CD14-positive monocyte (primary cell): ENCODE results near the gene SBF2. TPM values are rescaled to one million over a fixed set of nuclear protein-coding genes. Genes with fewer than 3 reads are reported as not detected.
A peak's percentile ranks its signal among the peaks of the same experiment; 100 is the strongest.

ENCODE experiments used
- DNase-seq, 3 donors: peaks; one replicate each; pipeline ENCODE4 v3.0.0-alpha.2; 2011 to 2022
- H2AFZ ChIP-seq: 2 replicates; pipeline ENCODE4 v1.6.0; 2012; ENCODE audit warnings: mild to moderate bottlenecking, low read depth, low read length, inconsistent platforms; ENCODE audit not compliant: insufficient read depth, poor library complexity, severe bottlenecking
- H3K27ac ChIP-seq, 2 donors: 1 replicate in 1 of 2; 2 replicates in 1 of 2; pipeline ENCODE4 v1.5.1; 2012 to 2013; ENCODE audit warnings: low read length in 2 of 2, control low read depth in 1 of 2, inconsistent platforms in 1 of 2, low read depth in 1 of 2, mild to moderate bottlenecking in 1 of 2
- H3K27me3 ChIP-seq, 2 donors: one replicate each; pipeline versions ENCODE4 v1.6.0 to v1.6.1; 2011 to 2013; ENCODE audit warnings: low read length in 2 of 2; ENCODE audit not compliant: control insufficient read depth in 2 of 2, insufficient read depth in 2 of 2
- H3K36me3 ChIP-seq, 2 donors: replicated peaks in 1 of 2; 1 replicate in 1 of 2; 2 replicates in 1 of 2; pipeline versions ENCODE4 v1.5.1 to v1.6.1; 2012 to 2013; ENCODE audit warnings: low read length in 2 of 2, control low read depth in 1 of 2, inconsistent platforms in 1 of 2, mild to moderate bottlenecking in 1 of 2; ENCODE audit not compliant: insufficient read depth in 2 of 2, control insufficient read depth in 1 of 2
- H3K4me1 ChIP-seq, 2 donors: 1 replicate in 1 of 2; 2 replicates in 1 of 2; pipeline versions ENCODE4 v1.5.1 to v1.6.1; 2012 to 2013; ENCODE audit warnings: low read length in 2 of 2, control low read depth in 1 of 2, inconsistent platforms in 1 of 2, mild to moderate bottlenecking in 1 of 2, moderate library complexity in 1 of 2; ENCODE audit not compliant: insufficient read depth in 2 of 2, control insufficient read depth in 1 of 2
- H3K4me2 ChIP-seq: replicated peaks from 2 replicates; pipeline ENCODE3; 2012; ENCODE audit warnings: low read length, moderate library complexity, mild to moderate bottlenecking; ENCODE audit not compliant: poor library complexity, severe bottlenecking; ENCODE audit errors: extremely low read depth
- H3K4me3 ChIP-seq, 3 experiments: fragments of 200-600 bp in 1 of 3; sonication (generic) in 1 of 3; replicated peaks in 1 of 3; 1 replicate in 2 of 3; 2 replicates in 1 of 3; pipeline ENCODE4 v1.5.1; 2011 to 2013; ENCODE audit warnings: low read length in 3 of 3, mild to moderate bottlenecking in 3 of 3, control low read depth in 2 of 3, low read depth in 2 of 3, inconsistent platforms in 1 of 3, moderate library complexity in 1 of 3
- H3K79me2 ChIP-seq: 2 replicates; pipeline ENCODE4 v1.6.0; 2012; ENCODE audit warnings: mild to moderate bottlenecking, control low read depth, inconsistent platforms, low read length, moderate library complexity; ENCODE audit not compliant: insufficient read depth
- H3K9ac ChIP-seq: 2 replicates; pipeline ENCODE4 v1.6.0; 2017; ENCODE audit warnings: low read length, mild to moderate bottlenecking; ENCODE audit not compliant: insufficient read depth, poor library complexity, severe bottlenecking
- H3K9me3 ChIP-seq, 2 donors: replicated peaks in 1 of 2; 1 replicate in 1 of 2; 2 replicates in 1 of 2; pipeline versions ENCODE4 v1.5.1 to v1.6.1; 2012 to 2013; ENCODE audit warnings: low read length in 2 of 2, control low read depth in 1 of 2; ENCODE audit not compliant: control insufficient read depth in 1 of 2, insufficient read depth in 1 of 2
- H4K20me1 ChIP-seq: 2 replicates; pipeline ENCODE4 v1.6.0; 2012; ENCODE audit warnings: mild to moderate bottlenecking, low read length, control low read depth, moderate library complexity; ENCODE audit not compliant: insufficient read depth
- H3K27ac Mint-ChIP-seq, 7 donors: one replicate each; pipeline ENCODE4 v1.8.0; 2020; ENCODE audit warnings: mild to moderate bottlenecking in 7 of 7, mixed read lengths in 7 of 7, moderate library complexity in 6 of 7, inconsistent platforms in 2 of 7
- H3K27me3 Mint-ChIP-seq, 3 donors: one replicate each; pipeline ENCODE4 v1.8.0; 2021 to 2022; ENCODE audit warnings: low read depth in 3 of 3, mild to moderate bottlenecking in 3 of 3, mixed read lengths in 3 of 3, moderate library complexity in 3 of 3, inconsistent platforms in 1 of 3
- H3K36me3 Mint-ChIP-seq, 2 donors: one replicate each; pipeline ENCODE4 v1.8.0; 2020; ENCODE audit warnings: mixed read lengths in 2 of 2, inconsistent platforms in 1 of 2, mild to moderate bottlenecking in 1 of 2
- H3K4me1 Mint-ChIP-seq: one replicate; pipeline ENCODE4 v1.8.0; 2020; ENCODE audit warnings: mild to moderate bottlenecking, mixed read lengths
- H3K4me3 Mint-ChIP-seq, 2 donors: one replicate each; pipeline ENCODE4 v1.8.0; 2020; ENCODE audit warnings: mild to moderate bottlenecking in 2 of 2, mixed read lengths in 2 of 2, moderate library complexity in 1 of 2
- H3K9me3 Mint-ChIP-seq, 7 donors: one replicate each; pipeline ENCODE4 v1.8.0; 2020 to 2022; ENCODE audit warnings: mixed read lengths in 7 of 7, mild to moderate bottlenecking in 6 of 7, moderate library complexity in 6 of 7, inconsistent platforms in 2 of 7
- WGBS: methylation state at CpG from one replicate; pipeline ENCODE4 v1.1.5; 2013; ENCODE audit warnings: missing lambda C conversion rate; ENCODE audit not compliant: insufficient coverage; 5-methylcytosine and 5-hydroxymethylcytosine counted together
- intact Hi-C, 2 donors: fragments of 100-400 bp; cut with micrococcal nuclease; formaldehyde crosslinking; loops; one replicate each; pipeline versions ENCODE4 v1.15.0 to v1.15.1; 2023
- polyA plus RNA-seq, 3 donors: library from polyadenylated mRNA; depleted of rRNA in 1 of 3; unstranded in 2 of 3; stranded (reverse) in 1 of 3; fragments of 300-500 nt in 2 of 3; fragments of >200 nt in 1 of 3; fragmentation: Illumina TruSeq in 2 of 3; gene quantifications; 1 replicate in 2 of 3; 2 replicates in 1 of 3; pipeline ENCODE4 v1.2.3, GENCODE V29; 2012 to 2021
- TF ChIP-seq, protein P1 (sequence below): fragments of 200-600 bp; IDR thresholded peaks from one replicate; pipeline ENCODE4 v1.8.0; 2022; ENCODE audit warnings: antibody characterized with exemption, mild to moderate bottlenecking

The SBF2 gene
- polyA plus RNA-seq, 3 donors = 8.9 to 30.7 (median 16.4) TPM

- Histone ChIP-seq H3K9me3 (no peaks in the 10 kb centered on the region), H3K79me2 (peaks cover 25% of the 10 kb centered on the region), H3K4me1 (peaks cover 44 to 48% of the 10 kb centered on the region in 2 donors), H2AFZ (peak overlapping the region; percentile 67), H3K27me3 (peaks cover 0 to 16% of the 10 kb centered on the region in 2 donors), H3K27ac (peak overlapping the region in 1 of 2 donors; percentile 52), H3K9ac (peak overlapping the region; percentile 97), H3K4me3 (peak overlapping the region; percentile 79 to 97 (median 89)), H3K36me3 (no peaks in the 10 kb centered on the region), H4K20me1 (peaks cover 29% of the 10 kb centered on the region), H3K4me2 (peak overlapping the region; percentile 96)
- Mint-ChIP-seq H3K4me1 (peaks cover 37% of the 10 kb centered on the region), H3K27me3 (peaks cover 16 to 25% (median 23%) of the 10 kb centered on the region in 3 donors), H3K36me3 (peaks cover 0 to 14% of the 10 kb centered on the region in 2 donors), H3K4me3 (peak overlapping the region; percentile 96 to 99), H3K9me3 (peaks cover 0 to 16% (median 2%) of the 10 kb centered on the region in 7 donors), H3K27ac (peak overlapping the region in 3 of 7 donors; percentile 12 to 77 (median 30))
- intact Hi-C loops = loop anchor here (2.0 to 10.0 kb wide), 8 partner anchors 14 to 842 kb away; partner anchors contain the start of gene ZNF143 (in 1 of the 2)
- no peak for DNase-seq
- no CpG with 5 or more reads among the region's 9 CpGs for WGBS
- TF ChIP-seq, protein P1, sequence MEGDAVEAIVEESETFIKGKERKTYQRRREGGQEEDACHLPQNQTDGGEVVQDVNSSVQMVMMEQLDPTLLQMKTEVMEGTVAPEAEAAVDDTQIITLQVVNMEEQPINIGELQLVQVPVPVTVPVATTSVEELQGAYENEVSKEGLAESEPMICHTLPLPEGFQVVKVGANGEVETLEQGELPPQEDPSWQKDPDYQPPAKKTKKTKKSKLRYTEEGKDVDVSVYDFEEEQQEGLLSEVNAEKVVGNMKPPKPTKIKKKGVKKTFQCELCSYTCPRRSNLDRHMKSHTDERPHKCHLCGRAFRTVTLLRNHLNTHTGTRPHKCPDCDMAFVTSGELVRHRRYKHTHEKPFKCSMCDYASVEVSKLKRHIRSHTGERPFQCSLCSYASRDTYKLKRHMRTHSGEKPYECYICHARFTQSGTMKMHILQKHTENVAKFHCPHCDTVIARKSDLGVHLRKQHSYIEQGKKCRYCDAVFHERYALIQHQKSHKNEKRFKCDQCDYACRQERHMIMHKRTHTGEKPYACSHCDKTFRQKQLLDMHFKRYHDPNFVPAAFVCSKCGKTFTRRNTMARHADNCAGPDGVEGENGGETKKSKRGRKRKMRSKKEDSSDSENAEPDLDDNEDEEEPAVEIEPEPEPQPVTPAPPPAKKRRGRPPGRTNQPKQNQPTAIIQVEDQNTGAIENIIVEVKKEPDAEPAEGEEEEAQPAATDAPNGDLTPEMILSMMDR = no peak
These were observed 13.0 kb upstream of the SBF2 start for GRCh38 chr11:10307022-10307399.

GRCh38 chr11:10305964-10306918 lies 12.2 kb upstream of the SBF2 start:
- peak overlapping the region; percentile 76 for H2AFZ ChIP-seq

More at GRCh38 chr11:10305964-10306918, 12.2 kb upstream of the SBF2 start:
- TF ChIP-seq, protein P1 = no peak
- H3K27ac ChIP-seq = peak overlapping the region in 1 of 2 donors; percentile 100
- H3K36me3 Mint-ChIP-seq = peaks cover 0 to 14% of the 10 kb centered on the region in 2 donors
- peak overlapping the region; percentile 96 for H3K4me2 ChIP-seq
- H3K27me3 Mint-ChIP-seq = peaks cover 16 to 25% (median 23%) of the 10 kb centered on the region in 3 donors
- peak overlapping the region; percentile 79 to 97 (median 89) for H3K4me3 ChIP-seq
- H4K20me1 ChIP-seq = peaks cover 29% of the 10 kb centered on the region
- intact Hi-C loops = loop anchor here (2.0 to 10.0 kb wide), 8 partner anchors 13 to 841 kb away; partner anchors contain the start of gene ZNF143 (in 1 of the 2)
- H3K4me1 Mint-ChIP-seq = peaks cover 43% of the 10 kb centered on the region
- H3K79me2 ChIP-seq = peaks cover 25% of the 10 kb centered on the region
- peaks cover 0 to 16% of the 10 kb centered on the region in 2 donors for H3K27me3 ChIP-seq
- H3K4me3 Mint-ChIP-seq = peak overlapping the region; percentile 96 to 99
- H3K9me3 ChIP-seq = no peaks in the 10 kb centered on the region
- peak overlapping the region; percentile 97 for H3K9ac ChIP-seq
- peak overlapping the region; percentile 78 to 99 (median 90) for H3K27ac Mint-ChIP-seq
- peaks cover 49 to 53% of the 10 kb centered on the region in 2 donors for H3K4me1 ChIP-seq
- DNase-seq = peak in 1 of 3 donors; percentile 22
- H3K36me3 ChIP-seq = no peaks in the 10 kb centered on the region
- H3K9me3 Mint-ChIP-seq = peaks cover 0 to 16% (median 0%) of the 10 kb centered on the region in 7 donors
- WGBS = 2% methylated on average over 58 of the region's 65 CpGs
